PC-9 (cell line): ENCODE measurements around the gene CHD5.

Experiments used
- CTCF ChIP-seq: fragments of 200-600 bp; sonication (generic); conservative IDR thresholded peaks from 2 replicates; pipeline ENCODE4 v1.6.1; 2017; ENCODE audit warnings: mixed run types, antibody characterized with exemption, mild to moderate bottlenecking, moderate library complexity
- EZH2 ChIP-seq: fragments of 200-600 bp; sonication (generic); IDR thresholded peaks from 2 replicates; pipeline ENCODE4 v1.8.0; 2017; ENCODE audit warnings: antibody characterized with exemption, low read depth

- TF ChIP-seq CTCF (no peak), EZH2 (no peak)
Observed at GRCh38 chr1:6094246-6094645, 85.9 kb downstream of the CHD5 start.
